ENCODE data around the gene NR3C1.

- TF ChIP-seq CTCF (IDR thresholded peaks at IDR 0.05; ENCODE audit: poor library complexity) (no peak), EZH2 (IDR thresholded peaks at IDR 0.05; ENCODE audit: borderline replicate concordance) (no peak)
Observed at GRCh38 chr5:143244990-143245389, 158.5 kb downstream of the NR3C1 start.
